Measurements from ENCODE around the gene KHK.

KHK gene

DNA sequence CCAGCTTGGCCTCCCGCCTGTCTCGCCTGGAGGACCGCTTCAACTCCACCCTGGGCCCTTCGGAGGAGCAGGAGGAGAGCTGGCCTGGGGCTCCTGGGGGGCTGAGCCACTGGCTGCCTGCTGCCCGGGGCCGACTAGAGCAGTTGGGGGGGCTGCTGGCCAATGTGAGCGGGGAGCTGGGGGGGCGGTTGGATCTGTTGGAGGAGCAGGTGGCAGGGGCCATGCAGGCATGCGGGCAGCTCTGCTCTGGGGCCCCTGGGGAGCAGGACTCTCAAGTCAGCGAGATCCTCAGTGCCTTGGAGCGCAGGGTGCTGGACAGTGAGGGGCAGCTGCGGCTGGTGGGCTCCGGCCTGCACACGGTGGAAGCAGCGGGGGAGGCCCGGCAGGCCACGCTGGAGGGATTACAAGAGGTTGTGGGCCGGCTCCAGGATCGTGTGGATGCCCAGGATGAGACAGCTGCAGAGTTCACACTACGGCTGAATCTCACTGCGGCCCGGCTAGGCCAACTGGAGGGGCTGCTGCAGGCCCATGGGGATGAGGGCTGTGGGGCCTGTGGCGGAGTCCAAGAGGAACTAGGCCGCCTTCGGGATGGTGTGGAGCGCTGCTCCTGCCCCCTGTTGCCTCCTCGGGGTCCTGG lies 3.7 kb upstream of the KHK start:
- DNase-seq, result no peak

DNA sequence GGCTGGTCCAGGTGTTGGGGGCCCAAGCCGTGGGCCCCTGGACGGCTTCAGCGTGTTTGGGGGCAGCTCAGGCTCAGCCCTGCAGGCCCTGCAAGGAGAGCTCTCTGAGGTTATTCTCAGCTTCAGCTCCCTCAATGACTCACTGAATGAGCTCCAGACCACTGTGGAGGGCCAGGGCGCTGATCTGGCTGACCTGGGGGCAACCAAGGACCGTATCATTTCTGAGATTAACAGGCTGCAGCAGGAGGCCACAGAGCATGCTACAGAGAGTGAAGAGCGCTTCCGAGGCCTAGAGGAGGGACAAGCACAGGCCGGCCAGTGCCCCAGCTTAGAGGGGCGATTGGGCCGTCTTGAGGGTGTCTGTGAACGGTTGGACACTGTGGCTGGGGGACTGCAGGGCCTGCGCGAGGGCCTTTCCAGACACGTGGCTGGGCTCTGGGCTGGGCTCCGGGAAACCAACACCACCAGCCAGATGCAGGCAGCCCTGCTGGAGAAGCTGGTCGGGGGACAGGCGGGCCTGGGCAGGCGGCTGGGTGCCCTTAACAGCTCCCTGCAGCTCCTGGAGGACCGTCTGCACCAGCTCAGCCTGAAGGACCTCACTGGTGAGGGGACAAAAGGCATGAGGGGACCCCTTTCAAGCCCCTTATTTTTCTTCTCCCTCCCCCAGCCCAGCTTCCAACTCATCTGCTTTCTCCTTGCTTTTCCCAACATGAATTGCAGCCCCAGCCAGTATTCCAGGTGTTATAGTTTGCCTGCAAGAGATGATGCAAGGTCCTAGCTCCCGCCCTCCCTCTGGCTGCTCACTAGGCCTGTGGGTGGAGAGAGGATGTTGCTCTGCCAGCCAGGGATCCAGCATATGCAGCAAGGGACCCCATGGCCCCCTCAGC lies 2.9 kb upstream of the KHK start:
- DNase-seq, result no peak

DNA sequence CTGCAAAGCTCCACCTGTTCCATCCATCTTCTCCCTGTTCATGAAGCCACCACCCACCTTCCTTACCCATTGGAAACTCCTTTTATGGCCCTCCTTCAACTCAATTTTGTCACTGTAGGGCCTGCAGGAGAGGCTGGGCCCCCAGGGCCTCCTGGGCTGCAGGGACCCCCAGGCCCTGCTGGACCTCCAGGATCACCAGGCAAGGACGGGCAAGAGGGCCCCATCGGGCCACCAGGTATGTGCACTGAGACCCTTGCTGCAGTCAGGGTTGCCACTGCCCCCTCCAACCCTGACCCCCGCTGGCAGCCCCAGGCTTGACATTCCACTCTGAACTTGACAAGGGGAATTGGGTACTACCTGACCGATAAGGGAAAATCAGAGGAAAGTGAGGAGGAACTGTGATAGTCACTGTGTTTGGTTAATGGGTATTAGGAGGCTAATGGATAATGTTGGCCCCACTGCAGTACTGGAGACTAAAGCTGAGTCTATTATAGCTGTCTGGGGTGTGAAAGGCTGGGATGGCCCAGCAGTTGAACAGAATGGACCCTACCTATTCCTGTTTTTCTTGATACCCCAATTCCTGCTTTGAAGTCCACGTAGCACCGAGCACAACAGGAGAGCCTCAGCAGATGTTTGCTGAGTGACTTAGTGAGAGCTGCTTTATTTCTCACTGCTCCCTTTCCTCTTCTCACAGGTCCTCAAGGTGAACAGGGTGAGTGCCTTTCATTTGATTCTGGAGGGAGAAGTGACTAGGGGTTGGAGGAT lies 2.1 kb upstream of the KHK start:
- no peak for DNase-seq

DNA sequence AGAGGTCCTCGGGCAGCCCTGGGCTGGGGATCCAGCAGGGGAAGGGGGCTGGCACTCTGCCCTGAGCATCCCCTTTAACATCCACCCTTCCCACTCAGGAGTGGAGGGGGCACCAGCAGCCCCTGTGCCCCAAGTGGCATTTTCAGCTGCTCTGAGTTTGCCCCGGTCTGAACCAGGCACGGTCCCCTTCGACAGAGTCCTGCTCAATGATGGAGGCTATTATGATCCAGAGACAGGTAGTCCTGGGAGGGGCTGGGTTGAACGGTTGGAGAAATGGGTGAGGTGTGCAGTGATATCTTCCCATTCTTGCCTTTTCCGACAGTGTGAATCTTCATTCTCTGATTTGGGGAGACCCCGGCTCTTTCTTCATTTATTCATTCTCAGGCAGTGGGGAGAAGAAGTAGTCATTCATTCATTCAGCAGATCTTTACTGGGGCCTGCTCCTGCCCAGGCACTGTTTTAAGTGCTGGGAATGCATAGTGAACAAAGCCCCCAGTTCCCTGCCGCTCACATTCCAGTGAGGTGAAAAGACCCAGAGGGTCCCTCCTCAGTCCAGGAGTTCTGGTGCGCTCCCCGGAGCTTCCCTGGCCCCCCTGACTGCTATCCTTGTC lies 1.4 kb upstream of the KHK start:
- DNase-seq, result no peak

DNA sequence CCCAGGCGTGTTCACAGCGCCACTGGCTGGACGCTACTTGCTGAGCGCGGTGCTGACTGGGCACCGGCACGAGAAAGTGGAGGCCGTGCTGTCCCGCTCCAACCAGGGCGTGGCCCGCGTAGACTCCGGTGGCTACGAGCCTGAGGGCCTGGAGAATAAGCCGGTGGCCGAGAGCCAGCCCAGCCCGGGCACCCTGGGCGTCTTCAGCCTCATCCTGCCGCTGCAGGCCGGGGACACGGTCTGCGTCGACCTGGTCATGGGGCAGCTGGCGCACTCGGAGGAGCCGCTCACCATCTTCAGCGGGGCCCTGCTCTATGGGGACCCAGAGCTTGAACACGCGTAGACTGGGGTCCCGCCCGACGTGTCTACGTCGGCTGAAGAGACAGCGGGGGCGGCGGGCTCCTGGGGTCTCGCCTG lies 891 bp upstream of the KHK start:
- no peak for DNase-seq

DNA sequence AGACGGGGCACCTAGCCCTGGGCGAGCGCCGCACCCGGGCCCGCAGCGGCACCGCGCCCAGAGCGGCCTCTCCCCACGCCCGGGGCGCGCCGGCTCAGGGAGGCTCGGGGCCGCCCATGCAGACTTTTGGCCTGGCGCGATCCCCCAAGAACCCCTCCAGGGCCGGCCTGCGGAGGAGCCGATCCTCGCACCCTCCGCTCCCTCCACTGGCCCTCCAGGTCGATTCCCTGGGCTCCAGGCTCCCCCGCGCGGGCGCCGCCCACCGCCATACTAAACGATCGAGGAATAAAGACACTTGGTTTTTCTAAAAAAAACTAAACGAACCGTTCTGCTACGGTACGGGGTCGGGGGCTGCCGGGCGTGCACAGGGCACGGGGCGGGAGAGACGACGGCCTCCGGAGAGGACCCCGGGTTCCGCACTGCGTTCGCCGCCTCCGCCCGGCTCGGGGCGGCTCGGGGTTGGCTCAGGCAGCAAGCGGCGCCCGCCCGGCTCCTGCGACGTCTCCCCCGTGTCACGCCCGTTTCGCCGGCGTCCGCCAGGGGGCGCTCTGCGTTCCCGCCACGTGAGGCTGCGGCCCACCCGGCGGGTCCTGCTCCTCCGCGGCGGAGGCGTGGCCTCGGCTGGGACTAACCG lies 365 bp upstream of the KHK start:
- DNase-seq, result peak; percentile 81

DNA sequence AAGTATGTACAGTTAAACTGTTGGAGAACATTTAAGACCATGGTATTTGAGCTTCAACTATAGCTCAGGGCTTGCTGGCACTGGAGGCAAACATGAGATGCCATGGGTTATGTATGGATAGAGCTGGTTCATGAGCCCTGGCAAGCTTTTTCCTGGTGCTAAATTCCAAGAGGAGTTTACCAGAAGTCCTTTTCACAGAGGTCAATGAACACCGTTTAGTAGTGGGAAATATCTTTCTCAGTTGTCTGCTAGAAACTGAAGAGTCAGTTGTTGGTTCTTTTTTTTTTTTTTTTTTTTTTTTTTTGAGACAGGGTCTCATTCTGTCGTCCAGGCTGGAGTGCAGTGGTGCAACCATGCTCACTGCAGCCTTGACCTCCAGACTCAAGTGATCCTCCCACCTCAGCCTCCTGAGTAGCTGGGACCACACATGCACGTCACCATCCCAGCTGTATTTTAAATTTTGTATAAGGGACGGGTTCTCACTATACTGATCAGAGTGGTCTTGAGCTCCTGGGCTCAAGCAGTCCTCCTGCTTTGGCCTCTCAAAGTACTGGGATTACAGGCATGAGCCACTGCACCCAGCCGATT lies 1.3 kb downstream of the KHK start:
- no peak for DNase-seq

DNA sequence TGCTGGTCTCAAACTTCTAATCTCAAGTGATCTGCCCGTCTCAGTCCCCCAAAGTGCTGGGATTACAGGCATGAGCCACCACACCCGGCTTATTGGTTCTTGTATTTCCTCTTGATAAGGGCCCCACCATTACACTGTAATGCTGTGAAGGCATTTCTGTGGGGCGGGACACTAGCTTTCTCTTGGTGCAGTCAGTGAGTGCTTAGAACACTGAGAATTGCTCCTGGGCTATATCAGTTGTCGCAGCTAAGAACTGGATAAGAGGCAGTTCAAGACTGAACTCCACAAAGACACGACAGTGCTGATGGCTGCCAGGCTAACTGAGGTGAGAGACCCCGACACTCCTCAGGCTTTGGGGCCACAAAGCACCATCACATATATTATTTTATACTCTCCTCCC lies 2.1 kb downstream of the KHK start:
- DNase-seq, result no peak

DNA sequence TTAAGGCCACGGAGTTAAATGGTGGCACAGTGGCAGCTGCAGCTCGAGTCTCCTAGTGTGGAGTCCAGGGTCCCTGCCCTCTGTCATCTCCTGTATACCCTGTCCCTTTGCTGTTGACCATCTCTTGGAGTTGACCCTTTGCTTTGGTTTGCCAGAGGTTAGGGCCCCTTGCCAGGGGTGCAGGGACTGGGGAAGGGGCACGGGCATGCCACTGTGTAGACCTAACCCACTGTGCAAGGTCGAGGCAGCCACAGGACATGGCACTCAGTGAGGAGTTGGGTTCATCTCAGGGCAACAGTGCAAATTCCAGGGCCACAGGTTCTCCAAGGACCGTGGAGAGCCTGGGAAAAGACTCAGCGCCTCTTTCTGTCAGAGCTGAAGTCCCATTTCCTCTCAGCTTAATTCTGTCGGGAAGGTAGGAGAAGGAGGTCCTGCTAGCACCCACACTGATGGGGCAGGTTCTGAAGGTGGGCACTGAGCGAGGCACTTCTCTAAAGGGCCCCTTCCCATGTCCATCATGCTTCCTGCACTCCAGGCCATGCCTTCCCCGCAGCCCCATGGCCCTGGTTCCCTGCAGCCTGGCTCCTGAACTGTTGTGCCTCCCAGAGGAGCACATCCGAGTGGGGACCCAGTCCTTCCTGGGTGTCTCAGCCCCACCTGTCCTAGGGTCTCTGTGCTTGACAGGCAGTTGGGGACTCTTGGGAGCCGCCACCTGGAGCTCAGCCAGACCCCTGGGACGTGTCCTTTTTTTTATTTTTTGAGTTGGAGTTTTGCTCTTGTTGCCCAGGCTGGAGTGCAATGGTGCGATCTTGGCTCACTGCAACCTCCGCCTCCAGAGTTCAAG lies 2.8 kb downstream of the KHK start:
- DNase-seq, result no peak

DNA sequence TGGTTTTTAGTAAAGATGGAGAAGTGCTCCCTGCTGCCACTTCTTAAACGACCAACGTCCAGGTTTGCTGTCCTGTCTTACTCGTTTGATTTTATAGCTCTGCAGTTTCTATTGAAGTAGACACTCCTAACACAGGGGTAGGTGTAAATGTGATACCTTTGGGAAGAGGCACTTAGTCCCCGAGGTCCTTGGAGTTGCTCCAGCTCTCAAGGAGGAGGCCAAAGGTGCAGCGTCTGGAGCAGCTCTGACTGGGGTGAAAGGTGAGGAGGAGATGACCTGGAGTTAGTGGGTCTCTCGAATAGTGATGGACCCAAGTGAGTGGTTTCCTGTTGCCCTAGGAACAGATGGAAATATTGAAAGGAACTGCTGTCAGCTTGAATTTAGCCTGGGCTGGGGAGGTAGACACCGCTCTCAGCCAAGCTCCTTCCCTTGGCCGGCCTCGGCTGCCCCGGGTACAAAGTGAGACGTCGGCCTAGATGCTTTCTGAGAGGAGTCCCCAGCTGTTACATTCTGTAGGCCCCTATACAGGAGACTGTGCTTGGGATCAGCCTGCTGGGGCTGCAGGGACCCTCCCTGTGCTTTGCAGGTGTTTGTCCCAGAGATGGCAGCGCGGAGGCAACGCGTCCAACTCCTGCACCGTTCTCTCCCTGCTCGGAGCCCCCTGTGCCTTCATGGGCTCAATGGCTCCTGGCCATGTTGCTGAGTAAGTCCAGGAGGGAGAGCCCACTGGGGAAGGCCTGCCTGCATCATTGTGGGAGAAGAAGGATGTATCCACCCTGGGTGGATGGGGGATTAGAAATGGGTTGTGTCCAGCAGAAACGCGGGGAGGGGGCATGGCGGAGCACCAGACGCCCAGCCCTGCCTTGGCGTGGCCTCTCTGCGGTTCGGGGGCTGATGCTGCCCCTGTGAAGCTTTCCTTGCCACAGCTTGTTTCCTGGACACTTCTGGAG lies 5.4 kb downstream of the KHK start:
- DNase-seq, result no peak

DNA sequence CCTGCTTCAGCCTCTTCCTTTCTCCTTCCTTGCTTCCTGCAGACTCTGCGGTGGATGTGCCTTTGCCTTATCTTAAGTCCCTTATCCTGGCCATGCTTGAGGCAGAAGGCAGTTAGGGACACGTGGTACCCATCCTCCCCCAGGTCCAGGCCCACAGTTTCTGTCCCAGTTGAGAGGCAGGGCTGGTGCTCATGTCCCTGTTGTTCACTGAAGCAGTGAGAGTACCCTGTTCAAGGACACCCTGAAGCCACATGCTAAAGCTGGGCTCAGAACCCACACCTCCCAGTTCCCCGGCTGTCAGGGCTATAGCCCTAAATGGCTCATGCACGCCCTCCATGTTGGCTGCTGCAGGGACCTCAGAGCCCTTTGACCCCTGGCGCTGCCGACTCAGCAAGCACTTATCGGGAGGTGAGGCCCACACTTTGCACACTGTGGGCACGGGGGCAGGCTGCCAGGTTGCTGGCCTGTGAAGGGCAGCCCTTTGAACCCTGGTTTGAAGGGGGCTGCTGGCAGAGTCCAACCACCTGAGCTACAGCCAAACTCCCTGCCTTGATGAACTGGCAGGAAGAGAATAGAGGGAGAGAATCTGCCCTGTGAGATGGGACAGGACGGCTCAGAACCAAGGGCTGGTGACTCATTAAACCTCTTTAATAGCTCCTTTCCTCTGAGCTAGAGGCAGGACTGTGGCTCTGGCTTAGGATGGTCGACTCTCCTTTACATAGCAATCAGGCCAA lies 6.3 kb downstream of the KHK start:
- no peak for DNase-seq

DNA sequence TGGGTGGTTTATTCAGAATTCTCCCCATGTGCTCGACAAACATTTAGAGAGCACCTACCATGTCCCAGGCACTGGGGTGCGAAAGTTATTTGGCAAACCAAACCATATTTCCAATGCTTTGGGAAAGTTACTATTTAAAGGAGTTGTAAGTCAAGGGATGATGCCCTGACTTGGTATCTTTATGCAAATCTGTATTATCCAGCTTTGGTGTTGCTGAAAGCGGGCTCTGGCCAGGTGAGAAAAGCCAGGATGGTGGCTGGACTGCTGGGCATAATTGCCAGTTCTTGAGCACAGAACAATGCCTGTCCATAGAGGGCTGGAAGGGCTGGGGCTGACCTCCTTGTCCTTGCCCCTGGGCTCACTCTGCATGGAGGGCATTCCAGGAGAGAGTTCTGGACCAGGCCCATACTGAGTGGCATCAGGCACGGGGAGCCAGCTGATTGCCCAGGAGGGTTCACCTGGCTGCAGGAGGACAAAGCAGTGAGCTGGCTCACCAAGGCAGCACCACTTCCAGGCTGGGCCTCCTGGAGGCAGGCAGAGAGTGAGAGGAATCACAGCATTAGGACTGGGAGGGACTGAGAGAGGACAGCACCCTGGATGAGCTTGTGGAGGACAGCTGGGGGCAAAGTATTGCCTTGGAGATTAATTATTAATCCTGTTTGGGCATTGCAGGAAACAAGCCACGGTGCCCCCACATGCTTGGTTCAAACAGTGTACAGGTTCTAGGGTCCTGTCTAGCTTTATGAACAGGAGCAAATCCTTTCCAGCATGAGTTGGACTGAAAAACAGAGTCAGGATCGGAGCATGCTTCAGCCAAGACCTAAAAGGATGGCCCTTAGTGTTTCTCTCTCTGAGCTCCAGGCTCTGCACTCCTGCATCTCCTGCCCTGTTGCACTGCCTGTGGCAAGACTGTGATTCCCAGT lies 7.1 kb downstream of the KHK start:
- no peak for DNase-seq

DNA sequence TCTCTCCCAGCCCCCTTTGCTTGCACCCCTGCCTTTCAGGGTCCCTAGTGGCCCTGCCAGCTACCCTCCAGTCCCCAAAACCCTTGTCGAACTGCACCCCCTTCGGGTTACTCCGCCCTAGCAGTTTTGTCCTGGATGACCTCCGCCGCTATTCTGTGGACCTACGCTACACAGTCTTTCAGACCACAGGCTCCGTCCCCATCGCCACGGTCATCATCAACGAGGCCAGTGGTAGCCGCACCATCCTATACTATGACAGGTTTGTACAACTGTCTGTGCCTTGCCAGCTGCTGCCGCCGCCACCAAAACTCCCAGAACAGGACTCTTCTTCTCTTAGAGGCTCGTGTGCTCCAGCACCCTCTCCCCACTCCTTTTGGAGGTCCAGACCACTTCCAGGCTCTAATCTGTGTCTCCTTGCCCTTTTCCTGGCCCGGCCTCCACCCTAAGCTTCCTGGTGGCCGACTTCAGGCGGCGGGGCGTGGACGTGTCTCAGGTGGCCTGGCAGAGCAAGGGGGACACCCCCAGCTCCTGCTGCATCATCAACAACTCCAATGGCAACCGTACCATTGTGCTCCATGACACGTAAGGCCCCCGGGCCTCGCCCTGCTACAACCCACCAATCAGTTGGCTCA lies 7.9 kb downstream of the KHK start:
- no peak for DNase-seq

DNA sequence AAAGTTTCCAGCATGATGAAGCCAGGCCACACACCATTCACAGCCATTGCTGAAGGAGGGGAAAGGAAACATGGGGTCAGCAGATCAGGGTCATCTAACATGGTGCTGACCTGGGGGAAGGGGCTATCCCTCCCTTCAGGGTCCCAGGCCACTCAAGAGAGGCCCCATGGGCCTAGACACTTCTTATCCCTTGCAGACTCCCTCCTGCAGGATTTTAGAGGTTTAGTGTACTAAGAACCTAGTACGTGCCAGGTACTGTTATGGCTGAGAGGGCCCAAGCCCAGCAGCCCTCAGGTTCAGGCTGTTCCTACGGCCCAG lies 8.8 kb downstream of the KHK start:
- no peak for DNase-seq

DNA sequence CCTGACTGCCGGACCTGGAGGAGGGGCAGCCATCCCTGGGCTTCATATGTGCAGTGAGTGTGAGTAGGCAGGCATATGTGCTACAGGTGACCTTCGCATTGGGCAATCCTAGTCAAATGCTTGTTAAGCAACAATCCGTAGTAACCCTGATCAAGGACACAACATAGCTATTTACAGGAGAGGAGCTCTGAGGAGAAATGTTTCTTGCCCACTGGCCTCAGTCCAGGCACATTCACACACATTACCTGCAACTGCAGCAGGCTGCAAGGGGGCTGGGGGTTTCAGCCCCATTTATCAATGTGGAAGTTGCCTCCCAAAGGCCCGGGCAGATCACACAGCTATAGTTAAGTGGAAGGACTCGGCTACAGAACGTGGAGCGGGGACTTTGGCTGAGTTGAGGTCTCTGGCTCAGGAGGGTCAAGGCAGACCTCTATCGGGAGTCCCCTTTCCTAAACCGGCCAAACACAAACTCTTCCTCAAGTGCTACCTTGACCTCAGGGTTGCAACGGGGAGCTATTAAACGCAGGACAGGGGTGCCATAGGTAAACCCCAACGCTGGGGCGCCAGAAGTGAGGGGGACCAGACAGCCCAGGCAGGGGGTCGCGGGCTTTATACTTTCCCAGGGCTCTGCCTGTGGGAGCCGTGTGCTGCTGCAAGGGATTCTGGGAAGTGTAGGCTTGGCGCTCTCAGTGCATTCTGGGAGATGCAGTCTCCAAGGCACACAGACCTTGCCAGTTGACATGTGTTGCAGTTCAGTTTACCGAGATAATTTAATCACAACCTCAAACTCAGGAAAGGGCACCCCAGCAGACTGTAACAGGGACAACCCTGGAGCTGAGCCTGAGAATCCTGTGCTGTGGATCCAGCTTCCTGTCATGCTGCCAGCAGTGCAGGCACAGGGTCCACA lies 9.4 kb downstream of the KHK start:
- peak; percentile 73 for DNase-seq

DNA sequence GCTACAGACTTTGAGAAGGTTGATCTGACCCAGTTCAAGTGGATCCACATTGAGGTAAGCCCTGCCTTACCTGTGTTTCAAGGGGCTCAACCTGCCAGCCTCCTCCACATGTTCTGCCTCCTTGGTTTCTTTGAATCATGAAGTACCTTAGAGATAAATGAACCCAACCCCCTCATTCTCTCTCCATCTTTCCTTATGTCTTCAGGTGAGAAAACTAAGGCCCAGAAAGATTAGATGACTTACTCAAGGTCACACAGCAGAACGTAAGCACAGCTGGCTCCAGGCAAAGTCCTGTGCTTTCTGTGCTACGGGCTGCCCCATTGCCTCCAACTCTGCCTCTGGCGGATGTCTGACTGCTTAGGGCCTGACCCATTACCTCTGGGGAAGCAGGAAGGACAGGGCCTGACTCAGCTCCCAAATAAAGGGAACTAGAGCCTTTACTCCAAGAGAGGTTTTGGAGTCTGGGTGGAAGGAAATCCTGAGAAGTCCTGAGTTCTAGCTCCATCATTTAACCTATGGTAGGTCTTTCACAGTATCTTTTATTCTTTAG lies 10.3 kb downstream of the KHK start:
- DNase-seq, result no peak

DNA sequence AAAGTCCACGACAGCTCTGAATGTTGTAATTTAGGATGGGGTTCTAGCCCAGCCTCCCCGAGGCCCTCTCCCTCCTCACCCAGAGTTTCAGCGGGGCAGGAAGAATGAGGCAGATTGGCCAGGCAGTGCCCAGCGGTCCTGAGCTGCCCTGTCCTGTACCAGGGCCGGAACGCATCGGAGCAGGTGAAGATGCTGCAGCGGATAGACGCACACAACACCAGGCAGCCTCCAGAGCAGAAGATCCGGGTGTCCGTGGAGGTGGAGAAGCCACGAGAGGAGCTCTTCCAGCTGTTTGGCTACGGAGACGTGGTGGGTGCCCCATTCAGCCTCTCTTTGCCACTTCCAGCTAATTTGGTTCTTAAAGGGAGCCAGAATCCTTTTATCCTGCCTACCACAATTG lies 10.8 kb downstream of the KHK start:
- DNase-seq, result no peak

Data from DMS 273 treated with DMSO at 0.1 percent for 48 hours (cell line).